PC-3 (cell line): ENCODE measurements around the gene GPR108. TPM values are rescaled to one million over a fixed set of nuclear protein-coding genes. Genes with fewer than 3 reads are reported as not detected.
A peak's percentile ranks its signal among the peaks of the same experiment; 100 is the strongest.

ENCODE experiments used
- ATAC-seq: fragments of 200-7000 bp; cut with Tn5 transposase; 2 replicates; pipeline ENCODE4 v1.9.1; 2020; ENCODE audit warnings: mild to moderate bottlenecking, moderate library complexity
- BruUV-seq: library from RNA; stranded (reverse); fragments of 400-500 nt; replicated peaks from 2 replicates; lab custom pipeline; 2021; lab: Mats Ljungman, UMichigan
- CTCF ChIA-PET: fragments of 300-600 bp; sonication (Branson Sonifier 250); formaldehyde crosslinking; loops from one replicate; lab custom pipeline; 2022; ENCODE audit warnings: antibody characterized with exemption; lab: Charles Lee
- POLR2A ChIA-PET: fragments of 300-600 bp; sonication (Branson Sonifier 250); formaldehyde crosslinking; loops from one replicate; lab custom pipeline; 2022; ENCODE audit warnings: antibody characterized with exemption; ENCODE audit not compliant: unreplicated experiment; lab: Charles Lee
- DNase-seq: peaks from one replicate; pipeline ENCODE4 v3.0.0-alpha.2; 2015
- H2AFZ ChIP-seq: fragments of 300-600 bp; sonication (generic); 2 replicates; pipeline ENCODE4 v1.6.0; 2016; ENCODE audit warnings: antibody characterized with exemption, low read length
- H3F3A ChIP-seq: fragments of 300-600 bp; sonication (generic); one replicate; pipeline ENCODE4 v1.6.0; 2017; ENCODE audit warnings: antibody characterized with exemption, low read length, control low read depth, mild to moderate bottlenecking; ENCODE audit not compliant: unreplicated experiment
- H3K27ac ChIP-seq: fragments of 300-600 bp; sonication (generic); 2 replicates; pipeline ENCODE4 v1.5.1; 2016; ENCODE audit warnings: mild to moderate bottlenecking, low read length
- H3K27me3 ChIP-seq: fragments of 300-600 bp; sonication (generic); 2 replicates; pipeline ENCODE4 v1.6.1; 2016; ENCODE audit warnings: low read length, mixed read lengths
- H3K36me3 ChIP-seq: fragments of 300-600 bp; sonication (generic); 2 replicates; pipeline ENCODE4 v1.6.1; 2016; ENCODE audit warnings: low read depth, mixed run types, low read length, mixed read lengths
- H3K4me1 ChIP-seq: fragments of 300-600 bp; sonication (generic); 2 replicates; pipeline ENCODE4 v1.5.1; 2016; ENCODE audit warnings: low read length; ENCODE audit not compliant: insufficient read depth
- H3K4me2 ChIP-seq: fragments of 300-600 bp; sonication (generic); 2 replicates; pipeline ENCODE4 v1.6.0; 2016; ENCODE audit warnings: low read length
- H3K4me3 ChIP-seq: fragments of 300-600 bp; sonication (generic); 2 replicates; pipeline ENCODE4 v1.5.1; 2016; ENCODE audit warnings: mild to moderate bottlenecking, low read length, mixed read lengths
- H3K79me2 ChIP-seq: fragments of 300-600 bp; sonication (generic); 2 replicates; pipeline ENCODE4 v1.6.1; 2017; ENCODE audit warnings: low read length, mixed read lengths
- H3K9ac ChIP-seq: fragments of 300-600 bp; sonication (generic); 2 replicates; pipeline ENCODE4 v1.6.0; 2016; ENCODE audit warnings: mild to moderate bottlenecking, low read length
- H3K9me2 ChIP-seq: fragments of 300-600 bp; sonication (generic); replicated peaks from 2 replicates; pipeline ENCODE4 v1.6.1; 2016; ENCODE audit warnings: mixed run types, low read length, mixed read lengths
- H3K9me3 ChIP-seq: fragments of 300-600 bp; sonication (generic); 2 replicates; pipeline ENCODE4 v1.6.1; 2016; ENCODE audit warnings: low read length, mixed read lengths
- H4K20me1 ChIP-seq: fragments of 300-600 bp; sonication (generic); 2 replicates; pipeline ENCODE4 v1.6.1; 2016; ENCODE audit warnings: low read length, mixed read lengths
- EZH2 ChIP-seq: fragments of 300-600 bp; sonication (generic); IDR thresholded peaks from one replicate; pipeline ENCODE4 v1.6.1; 2017; ENCODE audit warnings: antibody characterized with exemption, mild to moderate bottlenecking, low read length; ENCODE audit not compliant: unreplicated experiment
- EZH2phosphoT487 ChIP-seq: fragments of 300-600 bp; sonication (generic); IDR thresholded peaks from 2 replicates; pipeline ENCODE4 v1.6.1; 2018; ENCODE audit warnings: mild to moderate bottlenecking, antibody characterized with exemption, low read length, borderline replicate concordance
- intact Hi-C: fragments of 100-400 bp; cut with micrococcal nuclease; formaldehyde crosslinking; loops from 2 replicates; pipeline ENCODE4 v1.9.0; 2023
- total RNA-seq: library from RNA; depleted of rRNA; stranded (reverse); fragments of >200 nt; gene quantifications from 2 replicates; pipeline ENCODE4 v1.2.3, GENCODE V29; 2014
- TF ChIP-seq, protein P1 (sequence below): fragments of 300-600 bp; sonication (generic); conservative IDR thresholded peaks from 2 replicates; pipeline ENCODE4 v1.5.1; 2017; ENCODE audit warnings: antibody characterized with exemption, low read depth, mild to moderate bottlenecking, low read length

The GPR108 gene
- total RNA-seq, 1 experiment from 2014 or later: 78.7 TPM

- TF ChIP-seq, protein P1, sequence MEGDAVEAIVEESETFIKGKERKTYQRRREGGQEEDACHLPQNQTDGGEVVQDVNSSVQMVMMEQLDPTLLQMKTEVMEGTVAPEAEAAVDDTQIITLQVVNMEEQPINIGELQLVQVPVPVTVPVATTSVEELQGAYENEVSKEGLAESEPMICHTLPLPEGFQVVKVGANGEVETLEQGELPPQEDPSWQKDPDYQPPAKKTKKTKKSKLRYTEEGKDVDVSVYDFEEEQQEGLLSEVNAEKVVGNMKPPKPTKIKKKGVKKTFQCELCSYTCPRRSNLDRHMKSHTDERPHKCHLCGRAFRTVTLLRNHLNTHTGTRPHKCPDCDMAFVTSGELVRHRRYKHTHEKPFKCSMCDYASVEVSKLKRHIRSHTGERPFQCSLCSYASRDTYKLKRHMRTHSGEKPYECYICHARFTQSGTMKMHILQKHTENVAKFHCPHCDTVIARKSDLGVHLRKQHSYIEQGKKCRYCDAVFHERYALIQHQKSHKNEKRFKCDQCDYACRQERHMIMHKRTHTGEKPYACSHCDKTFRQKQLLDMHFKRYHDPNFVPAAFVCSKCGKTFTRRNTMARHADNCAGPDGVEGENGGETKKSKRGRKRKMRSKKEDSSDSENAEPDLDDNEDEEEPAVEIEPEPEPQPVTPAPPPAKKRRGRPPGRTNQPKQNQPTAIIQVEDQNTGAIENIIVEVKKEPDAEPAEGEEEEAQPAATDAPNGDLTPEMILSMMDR: peak; percentile 53
- no peak for TF ChIP-seq EZH2
- TF ChIP-seq EZH2phosphoT487: no peak
- Histone ChIP-seq H3F3A (no peaks in the 10 kb centered on the region), H3K27ac (no peak overlapping the region), H4K20me1 (no peaks in the 10 kb centered on the region), H3K9ac (no peak overlapping the region), H2AFZ (no peak overlapping the region), H3K4me3 (no peak overlapping the region), H3K4me1 (peaks cover 31% of the 10 kb centered on the region), H3K27me3 (no peaks in the 10 kb centered on the region), H3K9me3 (no peaks in the 10 kb centered on the region), H3K79me2 (peaks cover 27% of the 10 kb centered on the region), H3K4me2 (no peak overlapping the region), H3K36me3 (no peaks in the 10 kb centered on the region), H3K9me2 (no peaks in the 10 kb centered on the region)
- ChIA-PET CTCF (no interaction called here), POLR2A (no interaction called here)
- ATAC-seq (no peak), DNase-seq (peak; percentile 38)
- intact Hi-C loops: no loop called here
- no TSS peak for BruUV-seq
These were observed 31.7 kb upstream of the GPR108 start for GRCh38 chr19:6769006-6769619.

GRCh38 chr19:6768236-6768785, 30.9 kb upstream of the GPR108 start:
- Histone ChIP-seq H3K4me1 (peaks cover 31% of the 10 kb centered on the region), H3K79me2 (peaks cover 35% of the 10 kb centered on the region), H3K36me3 (peaks cover 3% of the 10 kb centered on the region), H3K9ac (peak overlapping the region; percentile 36), H4K20me1 (no peaks in the 10 kb centered on the region), H3K4me2 (peak overlapping the region; percentile 83), H3K27me3 (no peaks in the 10 kb centered on the region), H2AFZ (peak overlapping the region; percentile 76), H3K4me3 (peak overlapping the region; percentile 73; the same call in 1 of the 2 replicates), H3K9me2 (no peaks in the 10 kb centered on the region), H3F3A (no peaks in the 10 kb centered on the region), H3K27ac (peak overlapping the region; percentile 23), H3K9me3 (no peaks in the 10 kb centered on the region)
- POLR2A ChIA-PET: no interaction called here
- TF ChIP-seq EZH2 (no peak), EZH2phosphoT487 (no peak)
- TF ChIP-seq, protein P1: no peak
- no TSS peak for BruUV-seq
- CTCF ChIA-PET: no interaction called here
- intact Hi-C loops: no loop called here
- no peak for ATAC-seq
- DNase-seq: no peak
